Breast epithelium (tissue), 3 donors: Measurements from ENCODE around the gene KYAT1.
"Not testable (repeated sequence)": the region's sequence is repeated elsewhere in the genome, so short reads cannot be mapped to it uniquely, and the experiment has no call there.

ENCODE experiments used
- CTCF ChIP-seq, 3 donors: fragments of 450-650 bp; IDR thresholded peaks; one replicate each; pipeline ENCODE4 v1.5.1; 2016 to 2017; ENCODE audit warnings: antibody characterized with exemption in 3 of 3, mild to moderate bottlenecking in 3 of 3, moderate library complexity in 3 of 3
- POLR2A ChIP-seq: fragments of 450-650 bp; IDR thresholded peaks from one replicate; pipeline ENCODE4 v1.6.1; 2016; ENCODE audit warnings: antibody characterized with exemption, mild to moderate bottlenecking, moderate library complexity
- POLR2AphosphoS5 ChIP-seq, 3 donors: sonication (generic); formaldehyde crosslinking; IDR thresholded peaks; one replicate each; pipeline ENCODE4 v1.6.1; 2017; ENCODE audit warnings: antibody characterized with exemption in 3 of 3

DNA sequence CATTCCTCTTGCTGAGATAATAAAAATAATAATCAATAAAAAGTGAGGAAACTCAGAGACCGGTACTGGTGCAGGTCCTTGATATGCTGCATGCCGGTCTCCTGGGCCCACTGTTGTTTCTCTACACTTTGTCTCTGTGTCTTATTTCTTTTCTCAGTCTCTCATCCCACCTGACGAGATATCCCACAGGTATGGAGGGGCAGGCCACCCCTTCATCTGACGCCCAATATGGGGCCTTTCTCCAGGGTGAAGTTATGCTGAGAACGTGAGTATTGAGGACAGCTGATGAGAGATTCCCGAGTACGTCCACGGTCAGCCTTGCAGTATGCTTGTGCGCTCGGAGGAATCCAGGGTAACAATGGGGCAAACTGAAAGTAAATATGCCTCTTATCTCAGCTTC lies 30.7 kb downstream of the KYAT1 start:
- TF ChIP-seq POLR2AphosphoS5 (IDR thresholded peaks at IDR 0.05); CTCF (IDR thresholded peaks at IDR 0.05); POLR2A: not testable (repeated sequence)
